Tibial artery (tissue), 4 donors: ENCODE measurements around the gene ZNF606.
A peak's percentile ranks its signal among the peaks of the same experiment; 100 is the strongest.
"Not testable (repeated sequence)": the region's sequence is repeated elsewhere in the genome, so short reads cannot be mapped to it uniquely, and the experiment has no call there.

Source experiments
- DNase-seq, 2 donors: peaks; one replicate each; pipeline ENCODE4 v3.0.0-alpha.2; 2019
- H3K27ac ChIP-seq, 2 donors: fragments of 200-600 bp; sonication (generic) in 1 of 2; 1 replicate in 1 of 2; 2 replicates in 1 of 2; pipeline ENCODE4 v1.5.1; 2018 to 2019; ENCODE audit warnings: mild to moderate bottlenecking in 1 of 2
- H3K27me3 ChIP-seq, 2 donors: fragments of 200-600 bp; sonication (generic) in 1 of 2; one replicate each; pipeline versions ENCODE4 v1.5.1 to v1.6.0; 2016 to 2019
- H3K36me3 ChIP-seq, 3 donors: fragments of 200-600 bp; sonication (generic) in 2 of 3; one replicate each; pipeline ENCODE4 v1.5.1; 2016 to 2019; ENCODE audit warnings: mild to moderate bottlenecking in 2 of 3
- H3K4me1 ChIP-seq, 4 donors: fragments of 200-600 bp; sonication (generic) in 2 of 4; 1 replicate in 3 of 4; 2 replicates in 1 of 4; pipeline ENCODE4 v1.5.1; 2016 to 2019
- H3K4me3 ChIP-seq, 2 donors: fragments of 200-600 bp; sonication (generic) in 1 of 2; 1 replicate in 1 of 2; 2 replicates in 1 of 2; pipeline ENCODE4 v1.5.1; 2018 to 2019; ENCODE audit warnings: mild to moderate bottlenecking in 2 of 2
- H3K9me3 ChIP-seq, 3 donors: fragments of 200-600 bp; sonication (generic) in 1 of 3; one replicate each; pipeline ENCODE4 v1.5.1; 2016 to 2019
- CTCF ChIP-seq, 2 experiments: fragments of 200-600 bp in 1 of 2; fragments of 450-650 bp in 1 of 2; IDR thresholded peaks; one replicate each; pipeline ENCODE4 v1.5.1; 2017 to 2019; ENCODE audit warnings: antibody characterized with exemption in 2 of 2, mild to moderate bottlenecking in 1 of 2, moderate library complexity in 1 of 2
- intact Hi-C: fragments of 100-400 bp; cut with DNase I; formaldehyde crosslinking; loops from one replicate; pipeline ENCODE4 v1.15.0; 2023; ENCODE audit warnings: low total_unique reads

ZNF606 gene

GRCh38 chr19:58009666-58010301, 7.2 kb upstream of the ZNF606 start:
- peaks cover 9 to 95% (median 87%) of the 10 kb centered on the region in 3 donors for H3K9me3 ChIP-seq
- TF ChIP-seq CTCF (IDR thresholded peaks at IDR 0.05): no peak
- DNase-seq: peak; percentile 67 to 74
- H3K36me3 ChIP-seq: peaks cover 28 to 53% (median 37%) of the 10 kb centered on the region in 3 donors
- H3K27me3 ChIP-seq: no peaks in the 10 kb centered on the region
- H3K27ac ChIP-seq: peak overlapping the region in 1 of 2 donors; percentile 22
- no peaks in the 10 kb centered on the region for H3K4me1 ChIP-seq
- H3K4me3 ChIP-seq: peak overlapping the region in 1 of 2 donors; percentile 48
- intact Hi-C loops: no loop called here

GRCh38 chr19:58009301-58009665, 6.7 kb upstream of the ZNF606 start:
- intact Hi-C loops: no loop called here
- TF ChIP-seq CTCF (IDR thresholded peaks at IDR 0.05): no peak
- H3K27ac ChIP-seq: no peak overlapping the region
- DNase-seq: no peak
- peaks cover 33 to 58% (median 42%) of the 10 kb centered on the region in 3 donors for H3K36me3 ChIP-seq
- peaks cover 9 to 98% (median 91%) of the 10 kb centered on the region in 3 donors for H3K9me3 ChIP-seq
- no peaks in the 10 kb centered on the region for H3K27me3 ChIP-seq
- peak overlapping the region in 1 of 2 donors; percentile 48 for H3K4me3 ChIP-seq
- H3K4me1 ChIP-seq: peaks cover 0 to 3% (median 0%) of the 10 kb centered on the region in 4 donors

- H3K27me3 ChIP-seq, H3K4me3 ChIP-seq, H3K27ac ChIP-seq, DNase-seq, H3K4me1 ChIP-seq, intact Hi-C loops: not testable (repeated sequence)
- Histone ChIP-seq H3K9me3 (peaks cover 9 to 98% (median 91%) of the 10 kb centered on the region in 3 donors), H3K36me3 (peaks cover 36 to 61% (median 46%) of the 10 kb centered on the region in 3 donors)
Measured at GRCh38 chr19:58008877-58009276, 6.3 kb upstream of the ZNF606 start.

GRCh38 chr19:58007285-58007684, 4.7 kb upstream of the ZNF606 start:
- Histone ChIP-seq H3K36me3 (peaks cover 36 to 61% (median 37%) of the 10 kb centered on the region in 3 donors), H3K27ac (no peak overlapping the region), H3K9me3 (peaks cover 9 to 92% (median 88%) of the 10 kb centered on the region in 3 donors), H3K4me1 (peaks cover 0 to 15% (median 6%) of the 10 kb centered on the region in 4 donors), H3K27me3 (no peaks in the 10 kb centered on the region), H3K4me3 (no peak overlapping the region)
- no peak for DNase-seq
- intact Hi-C loops: no loop called here
- TF ChIP-seq CTCF (IDR thresholded peaks at IDR 0.05): no peak

GRCh38 chr19:58003174-58003828, 681 bp upstream of the ZNF606 start:
- TF ChIP-seq CTCF (IDR thresholded peaks at IDR 0.05): no peak
- Histone ChIP-seq H3K27ac (peak overlapping the region; percentile 92 to 93), H3K27me3 (no peaks in the 10 kb centered on the region), H3K4me3 (peak overlapping the region; percentile 82 to 94), H3K36me3 (peaks cover 60 to 67% (median 63%) of the 10 kb centered on the region in 3 donors), H3K9me3 (peaks cover 0 to 72% (median 60%) of the 10 kb centered on the region in 3 donors), H3K4me1 (peaks cover 0 to 25% (median 17%) of the 10 kb centered on the region in 4 donors)
- DNase-seq: no peak
- intact Hi-C loops: loop anchor here (5.0 kb wide), 1 partner anchor 94 kb away; the partner anchor contains the start of gene ZSCAN18

GRCh38 chr19:58001895-58002369, 688 bp downstream of the ZNF606 start:
- Histone ChIP-seq H3K27ac (peak overlapping the region; percentile 92 to 93), H3K4me1 (peaks cover 0 to 25% (median 17%) of the 10 kb centered on the region in 4 donors), H3K4me3 (peak overlapping the region; percentile 82 to 94), H3K9me3 (peaks cover 0 to 71% (median 53%) of the 10 kb centered on the region in 3 donors), H3K27me3 (no peaks in the 10 kb centered on the region), H3K36me3 (peaks cover 67 to 71% (median 71%) of the 10 kb centered on the region in 3 donors)
- TF ChIP-seq CTCF (IDR thresholded peaks at IDR 0.05): no peak
- no peak for DNase-seq
- intact Hi-C loops: loop anchor here (5.0 kb wide), 1 partner anchor 95 kb away; the partner anchor contains the start of gene ZSCAN18
